ENCODE results near the gene PSME1. TPM values are rescaled to one million over a fixed set of nuclear protein-coding genes. Genes with fewer than 3 reads are reported as not detected.

PSME1 gene
- total RNA-seq, 2 experiments from 2014 or later = 149 to 187 TPM

GRCh38 chr14:24127673-24128072 is 8.3 kb upstream of the PSME1 start:
- intact Hi-C loops (cut with micrococcal nuclease; ENCODE audit: unreplicated experiment) = no loop called here
- BruUV-seq (replicated peaks) = no TSS peak
- H3K36me3 ChIP-seq (ENCODE audit: insufficient read depth, low read length) = peaks cover 13% of the 10 kb centered on the region; the same call in 1 of the 2 replicates
- 0 out of 2 replicates have a peak overlapping the region, but pooled peaks have one; percentile 2 for H3K4me2 ChIP-seq (ENCODE audit: low read length)
- no peaks in the 10 kb centered on the region for H3K9me2 ChIP-seq (ENCODE audit: insufficient read depth, low read length)
- DNase-seq (ENCODE audit: low spot score) = no peak
- ChIA-PET POLR2A (interaction anchor here (0.9 to 1.7 kb wide), 3 partner anchors 9 to 12 kb away, joined by 3 to 10 read pairs (median 3); partner anchors contain the start of genes DCAF11, NRL and PSME1), CTCF (ENCODE audit: unreplicated experiment) (no interaction called here)
- no peak overlapping the region for H3K27ac ChIP-seq (ENCODE audit: low read depth, low read length, poor library complexity, severe bottlenecking)
- no peaks in the 10 kb centered on the region for H3K9me3 ChIP-seq (ENCODE audit: low read length)
- no peaks in the 10 kb centered on the region for H3K79me2 ChIP-seq (ENCODE audit: insufficient read depth, low read depth, low read length)
- H3K4me1 ChIP-seq (ENCODE audit: insufficient read depth, low read length, poor library complexity, severe bottlenecking) = peaks cover 20% of the 10 kb centered on the region
- no peak overlapping the region for H2AFZ ChIP-seq (ENCODE audit: low read length)
- no peak overlapping the region for H3K4me3 ChIP-seq (ENCODE audit: low read depth, low read length, poor library complexity, severe bottlenecking)
- TF ChIP-seq CTCF (conservative IDR thresholded peaks at IDR 0.05; ENCODE audit: low read length) = no peak
- H4K20me1 ChIP-seq (ENCODE audit: insufficient read depth, low read length) = no peaks in the 10 kb centered on the region

DNA sequence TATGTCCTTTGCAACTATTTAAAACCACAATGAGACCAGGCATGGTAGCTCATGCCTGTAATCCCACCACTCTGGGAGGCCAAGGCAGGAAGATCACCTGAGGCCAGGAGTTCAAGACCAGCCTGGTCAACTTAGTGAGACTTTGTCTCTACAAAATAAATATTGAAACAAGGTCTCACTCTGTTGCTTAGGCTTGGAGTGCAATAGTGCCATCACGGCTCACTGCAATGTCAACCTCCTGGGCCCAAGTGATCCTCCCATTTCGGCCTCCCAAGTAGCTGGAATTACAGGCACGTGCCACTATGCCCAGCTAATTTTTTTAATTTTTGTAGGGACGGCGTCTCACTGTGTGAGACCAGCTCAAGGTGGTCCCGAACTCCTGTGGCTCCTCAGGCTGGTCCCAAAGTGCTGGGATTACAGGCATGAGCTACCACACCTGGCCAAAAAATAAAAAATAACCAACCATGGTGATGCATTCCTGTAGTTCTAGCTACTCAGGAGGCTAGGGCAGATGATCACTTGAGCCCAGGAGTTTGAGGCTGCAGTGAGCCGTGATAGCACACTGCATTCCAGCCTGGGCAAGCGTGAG is 6.5 kb upstream of the PSME1 start:
- Histone ChIP-seq H3K27ac (ENCODE audit: low read depth, low read length, poor library complexity, severe bottlenecking) (no peak overlapping the region), H3K4me2 (ENCODE audit: low read length) (no peak overlapping the region), H3K4me3 (ENCODE audit: low read depth, low read length, poor library complexity, severe bottlenecking) (no peak overlapping the region), H3K9me2 (ENCODE audit: insufficient read depth, low read length) (no peaks in the 10 kb centered on the region), H3K79me2 (ENCODE audit: insufficient read depth, low read depth, low read length) (no peaks in the 10 kb centered on the region), H3K9me3 (ENCODE audit: low read length) (no peaks in the 10 kb centered on the region), H2AFZ (ENCODE audit: low read length) (no peak overlapping the region), H4K20me1 (ENCODE audit: insufficient read depth, low read length) (no peaks in the 10 kb centered on the region), H3K36me3 (ENCODE audit: insufficient read depth, low read length) (no peaks in the 10 kb centered on the region), H3K4me1 (ENCODE audit: insufficient read depth, low read length, poor library complexity, severe bottlenecking) (peaks cover 20% of the 10 kb centered on the region)
- no peak for DNase-seq (ENCODE audit: low spot score)
- TF ChIP-seq CTCF (conservative IDR thresholded peaks at IDR 0.05; ENCODE audit: low read length) (no peak), EZH2phosphoT487 (IDR thresholded peaks at IDR 0.05; ENCODE audit: borderline replicate concordance, low read depth, low read length) (no peak)
- CTCF ChIA-PET (ENCODE audit: unreplicated experiment) = interaction anchor here (0.6 kb wide), 1 partner anchor 8 kb away, joined by 3 read pairs; no protein-coding TSS in a partner anchor
- POLR2A ChIA-PET = interaction anchor here (0.8 to 1.4 kb wide), 4 partner anchors 14 to 34 kb away, joined by 3 to 4 read pairs (median 3); partner anchors contain the start of gene DCAF11
- BruUV-seq (replicated peaks) = no TSS peak
- intact Hi-C loops (cut with micrococcal nuclease; ENCODE audit: unreplicated experiment) = no loop called here

DNA sequence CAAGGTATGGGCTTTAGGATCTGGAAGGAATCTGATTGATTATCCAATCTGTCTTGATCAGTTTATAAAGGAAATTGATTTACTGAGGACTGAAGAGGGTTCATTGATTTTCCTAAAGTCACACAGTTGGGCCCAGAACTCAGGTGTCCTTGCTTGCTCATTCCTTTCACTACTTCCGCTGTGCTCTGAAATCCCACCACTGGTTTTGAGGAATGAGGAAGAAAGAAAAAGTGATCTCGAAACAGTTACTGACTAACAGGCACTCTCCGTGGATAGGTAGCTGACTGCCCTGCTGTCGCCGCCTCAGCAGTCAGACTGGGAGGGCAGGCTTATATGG is 5.6 kb upstream of the PSME1 start, which contains the start of gene FITM1:
FITM1 (plus strand) TSS at position 280 of the 337 bp plus-strand sequence. CDS start 905 bp downstream, outside the sequence.
- Histone ChIP-seq H2AFZ (ENCODE audit: low read length) (no peak within 1 kb of the TSS), H4K20me1 (ENCODE audit: insufficient read depth, low read length) (no peaks in the 10 kb centered on the region), H3K4me3 (ENCODE audit: low read depth, low read length, poor library complexity, severe bottlenecking) (no peak within 1 kb of the TSS), H3K9me3 (ENCODE audit: low read length) (no peaks in the 10 kb centered on the region), H3K4me2 (ENCODE audit: low read length) (no peak within 1 kb of the TSS), H3K79me2 (ENCODE audit: insufficient read depth, low read depth, low read length) (no peaks in the 10 kb centered on the region), H3K27ac (ENCODE audit: low read depth, low read length, poor library complexity, severe bottlenecking) (no peak within 1 kb of the TSS), H3K4me1 (ENCODE audit: insufficient read depth, low read length, poor library complexity, severe bottlenecking) (peaks cover 24% of the 10 kb centered on the region), H3K36me3 (ENCODE audit: insufficient read depth, low read length) (no peaks in the 10 kb centered on the region), H3K9me2 (ENCODE audit: insufficient read depth, low read length) (no peaks in the 10 kb centered on the region)
- TF ChIP-seq CTCF (conservative IDR thresholded peaks at IDR 0.05; ENCODE audit: low read length) (no peak), EZH2phosphoT487 (IDR thresholded peaks at IDR 0.05; ENCODE audit: borderline replicate concordance, low read depth, low read length) (no peak)
- DNase-seq (ENCODE audit: low spot score) = no peak
- no TSS peak for BruUV-seq (replicated peaks)
- intact Hi-C loops (cut with micrococcal nuclease; ENCODE audit: unreplicated experiment) = no loop called here
- ChIA-PET POLR2A (interaction anchor here (1.3 kb wide), 1 partner anchor 35 kb away, joined by 3 read pairs; no protein-coding TSS in a partner anchor), CTCF (ENCODE audit: unreplicated experiment) (no interaction called here)
